GM12878 (cell line): ENCODE data around the gene ARL5A. TPM values are rescaled to one million over a fixed set of nuclear protein-coding genes. Genes with fewer than 3 reads are reported as not detected.

Experiments
- ATAC-seq: fragments of 200-7000 bp; cut with Tn5 transposase; 3 replicates; pipeline ENCODE4 v1.9.1; 2020; ENCODE audit warnings: mild to moderate bottlenecking, moderate library complexity
- BruUV-seq: library from RNA; stranded (reverse); fragments of 400-500 nt; replicated peaks from 2 replicates; lab custom pipeline; 2021; lab: Mats Ljungman, UMichigan
- CTCF ChIA-PET: fragments of 300-600 bp; sonication (Branson Sonifier 250); formaldehyde crosslinking; extraction: SDS; loops from one replicate; lab custom pipeline; 2021; ENCODE audit warnings: inconsistent platforms; lab: Yijun Ruan, JAX
- POLR2A ChIA-PET: fragments of 350-600 bp; formaldehyde crosslinking; extraction: SDS; loops from one replicate; lab custom pipeline; 2021; ENCODE audit warnings: inconsistent platforms; lab: Charles Lee
- RAD21 ChIA-PET: fragments of 300-600 bp; sonication (Branson Sonifier 250); formaldehyde crosslinking; loops from one replicate; lab custom pipeline; 2023; ENCODE audit warnings: antibody characterized with exemption; ENCODE audit not compliant: unreplicated experiment; lab: Charles Lee
- SMC1A ChIA-PET: fragments of 300-600 bp; sonication (Branson Sonifier 250); formaldehyde crosslinking; loops from one replicate; lab custom pipeline; 2023; ENCODE audit not compliant: unreplicated experiment, uncharacterized antibody; lab: Charles Lee
- DNase-seq: peaks from one replicate; pipeline ENCODE4 v3.0.0-alpha.2; 2011; ENCODE audit warnings: low read depth, low spot score
- FAIRE-seq: peaks from 3 replicates; lab custom pipeline; 2011; peaks lifted over from hg19 to GRCh38; lab: Jason Lieb, UNC
- H2AFZ ChIP-seq: 2 replicates; pipeline ENCODE4 v1.6.0; 2011; ENCODE audit warnings: low read depth, low read length, control low read depth; ENCODE audit not compliant: control insufficient read depth
- H3K27ac ChIP-seq: 2 replicates; pipeline ENCODE4 v1.5.1; 2011; ENCODE audit warnings: control low read depth; ENCODE audit not compliant: control insufficient read depth, insufficient read depth
- H3K27me3 ChIP-seq, 2 experiments: replicated peaks in 1 of 2; 2 replicates each; pipeline versions ENCODE4 v1.6.0 to v1.6.1; 2011; ENCODE audit warnings: low read length in 1 of 2; ENCODE audit not compliant: control insufficient read depth in 2 of 2, insufficient read depth in 2 of 2
- H3K36me3 ChIP-seq, 2 experiments: 2 replicates each; pipeline ENCODE4 v1.5.1; 2011; ENCODE audit warnings: low read length in 1 of 2; ENCODE audit not compliant: control insufficient read depth in 2 of 2, insufficient read depth in 2 of 2
- H3K4me1 ChIP-seq: 2 replicates; pipeline ENCODE4 v1.6.1; 2011; ENCODE audit warnings: mild to moderate bottlenecking, low read length, moderate library complexity, mixed read lengths; ENCODE audit not compliant: control insufficient read depth, insufficient read depth
- H3K4me2 ChIP-seq: 2 replicates; pipeline ENCODE4 v1.6.0; 2011; ENCODE audit warnings: control low read depth; ENCODE audit not compliant: control insufficient read depth, insufficient read depth
- H3K4me3 ChIP-seq: fragments of 200-600 bp; sonication (generic); 2 replicates; pipeline ENCODE4 v1.5.1; 2016
- H3K79me2 ChIP-seq: 2 replicates; pipeline ENCODE4 v1.6.0; 2011; ENCODE audit warnings: low read length; ENCODE audit not compliant: control insufficient read depth, insufficient read depth
- H3K9ac ChIP-seq: 2 replicates; pipeline ENCODE4 v1.8.0; 2011; ENCODE audit warnings: low read length, control low read depth, mixed read lengths; ENCODE audit not compliant: control insufficient read depth, insufficient read depth
- H3K9me3 ChIP-seq: replicated peaks from 3 replicates; pipeline ENCODE4 v1.5.1; 2011; ENCODE audit warnings: mild to moderate bottlenecking, low read length; ENCODE audit not compliant: control insufficient read depth, insufficient read depth
- H4K20me1 ChIP-seq: 2 replicates; pipeline ENCODE4 v1.6.0; 2011; ENCODE audit not compliant: control insufficient read depth, insufficient read depth
- BRCA1 ChIP-seq: IDR thresholded peaks from 2 replicates; pipeline ENCODE4 v1.6.1; 2011; ENCODE audit warnings: low read depth, low read length, improper control_type of control experiment
- CHD4 ChIP-seq: fragments of 200-600 bp; sonication (generic); IDR thresholded peaks from 2 replicates; pipeline ENCODE4 v1.6.1; 2016; ENCODE audit warnings: mild to moderate bottlenecking
- IRF4 ChIP-seq: IDR thresholded peaks from 2 replicates; pipeline ENCODE4 v1.6.1; 2011; ENCODE audit warnings: low read depth, low read length
- JUND ChIP-seq: IDR thresholded peaks from 2 replicates; pipeline ENCODE4 v1.6.1; 2012; ENCODE audit warnings: low read depth, mild to moderate bottlenecking, low read length, improper control_type of control experiment, moderate library complexity
- MTA2 ChIP-seq: fragments of 450-650 bp; IDR thresholded peaks from 2 replicates; pipeline ENCODE4 v1.6.1; 2016; ENCODE audit warnings: low read depth, mild to moderate bottlenecking, moderate library complexity
- POLR2AphosphoS2 ChIP-seq: IDR thresholded peaks from 2 replicates; pipeline ENCODE4 v1.6.1; 2011; ENCODE audit warnings: low read depth, mild to moderate bottlenecking, low read length, improper control_type of control experiment, moderate library complexity
- WGBS: methylation state at CpG from one replicate; pipeline ENCODE4 v1.1.6; 2016; ENCODE audit warnings: low lambda C conversion rate; ENCODE audit not compliant: insufficient replicate concordance, insufficient coverage; ENCODE audit errors: missing lambda C conversion rate; 5-methylcytosine and 5-hydroxymethylcytosine counted together
- in situ Hi-C: fragments of 300-500 bp; cut with MboI; formaldehyde crosslinking; loops from 9 replicates; pipeline ENCODE4 v1.14.3; 2018; ENCODE audit warnings: mixed read lengths
- intact Hi-C: fragments of 100-400 bp; cut with micrococcal nuclease; formaldehyde crosslinking; loops from one replicate; pipeline ENCODE4 v1.14.2; 2022; ENCODE audit not compliant: unreplicated experiment
- polyA plus RNA-seq, 11 experiments: library from polyadenylated mRNA; depleted of rRNA in 4 of 11; unstranded in 6 of 11; stranded (reverse) in 5 of 11; fragments of >200 nt; fragmentation: Nextera tagmentation in 4 of 11; fragmentation: Illumina TruSeq in 1 of 11; extraction: Ambion mirVana in 4 of 11; extraction: Trizol in 1 of 11; gene quantifications; 1 replicate in 1 of 11; 2 replicates in 10 of 11; pipeline versions ENCODE4 v1.2.1 to v1.2.3, GENCODE V29; 2011 to 2016; ENCODE audit warnings: inconsistent platforms in 2 of 11, missing spikeins in 2 of 11, low read depth in 1 of 11
- total RNA-seq, 4 experiments: library from RNA; depleted of rRNA in 3 of 4; stranded (reverse); fragments of >200 nt in 3 of 4; fragmentation: Illumina TruSeq in 1 of 4; extraction: Trizol in 1 of 4; gene quantifications; 2 replicates each; pipeline versions ENCODE4 v1.2.1 to v1.2.3, GENCODE V29; 2013 to 2021
- TF ChIP-seq, protein P1 (sequence below): fragments of 450-650 bp; IDR thresholded peaks from 2 replicates; pipeline ENCODE4 v1.6.1; 2017; ENCODE audit warnings: mild to moderate bottlenecking, moderate library complexity
- TF ChIP-seq, protein P2 (sequence below): IDR thresholded peaks from 2 replicates; pipeline ENCODE4 v1.6.1; 2012; ENCODE audit warnings: low read depth, low read length, improper control_type of control experiment
- TF ChIP-seq, protein P3 (sequence below): IDR thresholded peaks from 2 replicates; pipeline ENCODE4 v1.6.1; 2011; ENCODE audit warnings: low read depth, low read length, improper control_type of control experiment, borderline replicate concordance
- TF ChIP-seq, protein P4 (sequence below): fragments of 450-650 bp; conservative IDR thresholded peaks from 2 replicates; pipeline ENCODE4 v1.6.1; 2017; ENCODE audit warnings: mild to moderate bottlenecking, moderate library complexity

The ARL5A gene
- total and polyA plus RNA-seq, 10 of the 15 experiments (the other 5 are each of a cell fraction or from before 2014, with no cell fraction given): 9.4 to 52.9 (median 32.0) TPM

DNA sequence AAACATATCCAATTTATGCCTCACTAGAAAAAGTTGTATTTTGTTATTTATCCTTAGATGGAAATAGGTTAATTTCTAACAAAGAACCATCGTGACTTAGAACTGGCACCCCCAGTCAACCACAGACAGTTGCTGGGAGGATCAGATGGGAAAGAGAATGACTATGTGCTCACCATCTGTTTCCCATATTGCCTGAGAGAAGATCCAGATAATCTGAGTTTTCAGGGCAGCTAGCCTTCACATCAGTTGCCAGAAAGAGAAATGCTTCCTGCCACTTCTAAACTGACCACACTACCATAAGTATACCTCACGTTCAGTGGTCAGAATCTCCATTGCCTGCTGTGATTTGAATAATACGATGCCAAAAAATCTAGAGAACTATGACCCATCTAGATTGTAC is 65.5 kb downstream of the ARL5A start:
- SMC1A ChIA-PET: no interaction called here

DNA sequence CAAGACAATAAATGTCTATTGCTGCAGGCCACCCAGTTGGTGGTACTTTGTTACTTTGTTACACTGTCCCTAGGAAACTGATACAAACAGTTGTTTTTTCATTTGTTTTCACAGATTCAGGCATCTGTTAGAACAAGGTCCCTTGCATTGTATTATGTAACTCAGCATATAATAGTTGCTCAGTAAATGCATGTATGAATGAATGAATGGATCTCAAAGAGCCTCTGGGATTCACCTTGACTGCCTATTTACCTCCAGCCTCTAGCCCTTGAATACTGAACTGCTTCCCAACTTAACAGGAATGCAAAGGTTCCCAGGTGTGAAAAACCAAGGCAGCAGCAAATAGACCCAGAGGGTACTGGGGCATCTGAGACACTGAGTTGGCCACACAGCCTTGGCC is 66.5 kb downstream of the ARL5A start:
- Histone ChIP-seq H3K27me3 (no peaks in the 10 kb centered on the region), H3K4me1 (peaks cover 2% of the 10 kb centered on the region), H3K4me2 (no peak overlapping the region), H3K36me3 (no peaks in the 10 kb centered on the region), H3K79me2 (no peaks in the 10 kb centered on the region), H3K9me3 (no peaks in the 10 kb centered on the region), H3K27ac (no peak overlapping the region), H4K20me1 (no peaks in the 10 kb centered on the region), H3K9ac (no peak overlapping the region), H2AFZ (no peak overlapping the region), H3K4me3 (no peak overlapping the region)
- ATAC-seq (no peak), FAIRE-seq (no peak), DNase-seq (no peak)
- RAD21 ChIA-PET: no interaction called here
- POLR2A ChIA-PET: no interaction called here
- CTCF ChIA-PET: interaction anchor here (1.1 to 1.9 kb wide), 2 partner anchors 10 to 55 kb away, joined by 3 to 6 read pairs; no protein-coding TSS in a partner anchor
- no TSS peak for BruUV-seq
- SMC1A ChIA-PET: no interaction called here
- intact Hi-C loops (no loop called here), in situ Hi-C loops (no loop called here)
- TF ChIP-seq IRF4 (no peak), POLR2AphosphoS2 (no peak), CHD4 (no peak), MTA2 (no peak), JUND (no peak)
- TF ChIP-seq, protein P1, sequence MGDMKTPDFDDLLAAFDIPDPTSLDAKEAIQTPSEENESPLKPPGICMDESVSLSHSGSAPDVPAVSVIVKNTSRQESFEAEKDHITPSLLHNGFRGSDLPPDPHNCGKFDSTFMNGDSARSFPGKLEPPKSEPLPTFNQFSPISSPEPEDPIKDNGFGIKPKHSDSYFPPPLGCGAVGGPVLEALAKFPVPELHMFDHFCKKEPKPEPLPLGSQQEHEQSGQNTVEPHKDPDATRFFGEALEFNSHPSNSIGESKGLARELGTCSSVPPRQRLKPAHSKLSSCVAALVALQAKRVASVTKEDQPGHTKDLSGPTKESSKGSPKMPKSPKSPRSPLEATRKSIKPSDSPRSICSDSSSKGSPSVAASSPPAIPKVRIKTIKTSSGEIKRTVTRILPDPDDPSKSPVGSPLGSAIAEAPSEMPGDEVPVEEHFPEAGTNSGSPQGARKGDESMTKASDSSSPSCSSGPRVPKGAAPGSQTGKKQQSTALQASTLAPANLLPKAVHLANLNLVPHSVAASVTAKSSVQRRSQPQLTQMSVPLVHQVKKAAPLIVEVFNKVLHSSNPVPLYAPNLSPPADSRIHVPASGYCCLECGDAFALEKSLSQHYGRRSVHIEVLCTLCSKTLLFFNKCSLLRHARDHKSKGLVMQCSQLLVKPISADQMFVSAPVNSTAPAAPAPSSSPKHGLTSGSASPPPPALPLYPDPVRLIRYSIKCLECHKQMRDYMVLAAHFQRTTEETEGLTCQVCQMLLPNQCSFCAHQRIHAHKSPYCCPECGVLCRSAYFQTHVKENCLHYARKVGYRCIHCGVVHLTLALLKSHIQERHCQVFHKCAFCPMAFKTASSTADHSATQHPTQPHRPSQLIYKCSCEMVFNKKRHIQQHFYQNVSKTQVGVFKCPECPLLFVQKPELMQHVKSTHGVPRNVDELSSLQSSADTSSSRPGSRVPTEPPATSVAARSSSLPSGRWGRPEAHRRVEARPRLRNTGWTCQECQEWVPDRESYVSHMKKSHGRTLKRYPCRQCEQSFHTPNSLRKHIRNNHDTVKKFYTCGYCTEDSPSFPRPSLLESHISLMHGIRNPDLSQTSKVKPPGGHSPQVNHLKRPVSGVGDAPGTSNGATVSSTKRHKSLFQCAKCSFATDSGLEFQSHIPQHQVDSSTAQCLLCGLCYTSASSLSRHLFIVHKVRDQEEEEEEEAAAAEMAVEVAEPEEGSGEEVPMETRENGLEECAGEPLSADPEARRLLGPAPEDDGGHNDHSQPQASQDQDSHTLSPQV: no peak
- TF ChIP-seq, protein P2, sequence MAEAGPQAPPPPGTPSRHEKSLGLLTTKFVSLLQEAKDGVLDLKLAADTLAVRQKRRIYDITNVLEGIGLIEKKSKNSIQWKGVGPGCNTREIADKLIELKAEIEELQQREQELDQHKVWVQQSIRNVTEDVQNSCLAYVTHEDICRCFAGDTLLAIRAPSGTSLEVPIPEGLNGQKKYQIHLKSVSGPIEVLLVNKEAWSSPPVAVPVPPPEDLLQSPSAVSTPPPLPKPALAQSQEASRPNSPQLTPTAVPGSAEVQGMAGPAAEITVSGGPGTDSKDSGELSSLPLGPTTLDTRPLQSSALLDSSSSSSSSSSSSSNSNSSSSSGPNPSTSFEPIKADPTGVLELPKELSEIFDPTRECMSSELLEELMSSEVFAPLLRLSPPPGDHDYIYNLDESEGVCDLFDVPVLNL: no peak
- TF ChIP-seq, protein P3, sequence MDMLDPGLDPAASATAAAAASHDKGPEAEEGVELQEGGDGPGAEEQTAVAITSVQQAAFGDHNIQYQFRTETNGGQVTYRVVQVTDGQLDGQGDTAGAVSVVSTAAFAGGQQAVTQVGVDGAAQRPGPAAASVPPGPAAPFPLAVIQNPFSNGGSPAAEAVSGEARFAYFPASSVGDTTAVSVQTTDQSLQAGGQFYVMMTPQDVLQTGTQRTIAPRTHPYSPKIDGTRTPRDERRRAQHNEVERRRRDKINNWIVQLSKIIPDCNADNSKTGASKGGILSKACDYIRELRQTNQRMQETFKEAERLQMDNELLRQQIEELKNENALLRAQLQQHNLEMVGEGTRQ: no peak
- TF ChIP-seq, protein P4, sequence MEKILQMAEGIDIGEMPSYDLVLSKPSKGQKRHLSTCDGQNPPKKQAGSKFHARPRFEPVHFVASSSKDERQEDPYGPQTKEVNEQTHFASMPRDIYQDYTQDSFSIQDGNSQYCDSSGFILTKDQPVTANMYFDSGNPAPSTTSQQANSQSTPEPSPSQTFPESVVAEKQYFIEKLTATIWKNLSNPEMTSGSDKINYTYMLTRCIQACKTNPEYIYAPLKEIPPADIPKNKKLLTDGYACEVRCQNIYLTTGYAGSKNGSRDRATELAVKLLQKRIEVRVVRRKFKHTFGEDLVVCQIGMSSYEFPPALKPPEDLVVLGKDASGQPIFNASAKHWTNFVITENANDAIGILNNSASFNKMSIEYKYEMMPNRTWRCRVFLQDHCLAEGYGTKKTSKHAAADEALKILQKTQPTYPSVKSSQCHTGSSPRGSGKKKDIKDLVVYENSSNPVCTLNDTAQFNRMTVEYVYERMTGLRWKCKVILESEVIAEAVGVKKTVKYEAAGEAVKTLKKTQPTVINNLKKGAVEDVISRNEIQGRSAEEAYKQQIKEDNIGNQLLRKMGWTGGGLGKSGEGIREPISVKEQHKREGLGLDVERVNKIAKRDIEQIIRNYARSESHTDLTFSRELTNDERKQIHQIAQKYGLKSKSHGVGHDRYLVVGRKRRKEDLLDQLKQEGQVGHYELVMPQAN: no peak

More for the DNA sequence above, 65.5 kb downstream of the ARL5A start:
- TF ChIP-seq BRCA1: no peak
- Histone ChIP-seq H3K9ac (no peak overlapping the region), H3K4me1 (peaks cover 5% of the 10 kb centered on the region), H3K4me2 (no peak overlapping the region), H3K4me3 (no peak overlapping the region), H3K79me2 (no peaks in the 10 kb centered on the region), H2AFZ (no peak overlapping the region), H3K36me3 (no peaks in the 10 kb centered on the region), H3K9me3 (no peaks in the 10 kb centered on the region), H3K27me3 (no peaks in the 10 kb centered on the region), H3K27ac (no peak overlapping the region), H4K20me1 (no peaks in the 10 kb centered on the region)
- POLR2A ChIA-PET: no interaction called here
- CTCF ChIA-PET: interaction anchor here (1.1 to 1.9 kb wide), 2 partner anchors 9 to 54 kb away, joined by 3 to 6 read pairs; no protein-coding TSS in a partner anchor
- no TSS peak for BruUV-seq
- FAIRE-seq (no peak), DNase-seq (no peak), ATAC-seq (no peak)
- in situ Hi-C loops: no loop called here
- WGBS: 64% methylated on average over 3 of the region's 3 CpGs
- RAD21 ChIA-PET: no interaction called here
- intact Hi-C loops: no loop called here
